HG02943 (cell line): ENCODE results near the gene RPL18A.

ENCODE experiments used
- ATAC-seq: cut with Tn5 transposase; IDR thresholded peaks from one replicate; pipeline ENCODE4 v1.9.1; 2021; ENCODE audit warnings: mild to moderate bottlenecking, low read depth, moderate library complexity; ENCODE audit not compliant: unreplicated experiment

Gene RPL18A

DNA sequence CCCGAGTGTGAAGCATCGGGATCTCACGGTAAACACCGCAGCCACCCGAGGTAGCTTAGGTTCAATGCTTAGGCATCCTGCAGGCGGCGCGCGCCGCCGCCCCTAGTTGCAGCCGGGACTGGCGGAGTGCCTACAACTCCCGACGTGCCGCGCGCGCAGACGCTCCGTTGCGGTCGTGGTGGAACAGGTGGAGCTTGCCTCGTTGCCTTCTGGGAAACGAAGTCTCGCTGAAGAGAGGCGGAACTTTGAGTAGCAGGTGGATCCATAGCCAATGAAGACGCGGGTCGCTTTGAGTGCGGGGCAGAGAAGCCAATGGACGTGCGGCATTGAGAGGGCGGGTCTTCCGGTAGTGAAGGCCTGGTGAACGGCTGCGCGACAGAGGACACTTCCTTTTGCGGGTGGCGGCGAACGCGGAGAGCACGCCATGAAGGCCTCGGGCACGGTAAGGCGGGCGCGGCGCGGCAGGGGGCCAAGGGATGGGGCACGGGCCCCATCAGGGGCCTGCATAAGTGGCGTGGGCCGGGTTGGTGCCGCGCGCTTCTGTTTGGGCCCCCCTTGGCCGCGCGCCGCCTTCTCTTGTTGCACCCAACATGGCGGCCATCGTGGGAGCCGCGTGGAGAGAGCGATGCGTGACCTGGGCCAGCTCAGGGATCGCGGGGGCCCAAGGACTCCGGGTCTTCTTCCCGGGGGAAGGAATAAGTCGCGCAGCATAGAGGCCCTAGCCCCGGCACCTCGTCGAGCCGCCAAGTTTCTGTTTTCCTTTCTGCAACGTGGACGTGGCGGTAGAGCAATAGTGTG, at the start of gene RPL18A:
Gene RPL18A, plus strand, starts transcription at position 378 of the 798 bp plus-strand sequence. Its CDS starts 47 bp downstream, at position 425.
- ATAC-seq, result peak; percentile 86

DNA sequence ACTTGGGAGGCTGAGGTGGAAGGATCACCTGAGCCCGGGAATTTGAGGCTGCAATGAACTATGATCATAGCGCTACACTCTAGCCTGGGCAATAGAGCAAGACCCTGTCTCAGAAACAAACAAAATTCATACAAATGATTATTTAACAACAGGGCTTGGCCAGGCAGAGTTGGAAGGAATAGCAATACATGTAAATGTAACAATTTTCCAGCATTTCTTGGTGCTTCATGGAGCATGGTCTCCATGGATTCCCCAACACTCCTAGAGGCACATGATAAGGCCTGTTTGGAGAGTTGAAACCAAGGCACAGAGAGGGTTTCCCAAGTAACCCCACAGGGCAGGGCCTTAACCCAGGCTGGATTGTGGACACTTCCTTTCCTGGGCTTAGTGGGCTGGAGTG, 48.6 kb upstream of the RPL18A start:
- ATAC-seq, result no peak

DNA sequence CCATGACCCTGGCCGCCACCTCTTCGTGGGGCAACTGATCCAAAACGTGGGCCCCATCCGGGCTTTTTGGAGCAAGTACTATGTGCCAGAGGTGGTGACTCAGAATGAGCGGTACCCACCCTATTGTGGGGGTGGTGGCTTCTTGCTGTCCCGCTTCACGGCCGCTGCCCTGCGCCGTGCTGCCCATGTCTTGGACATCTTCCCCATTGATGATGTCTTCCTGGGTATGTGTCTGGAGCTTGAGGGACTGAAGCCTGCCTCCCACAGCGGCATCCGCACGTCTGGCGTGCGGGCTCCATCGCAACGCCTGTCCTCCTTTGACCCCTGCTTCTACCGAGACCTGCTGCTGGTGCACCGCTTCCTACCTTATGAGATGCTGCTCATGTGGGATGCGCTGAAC, 48.0 kb upstream of the RPL18A start:
- ATAC-seq, result no peak

DNA sequence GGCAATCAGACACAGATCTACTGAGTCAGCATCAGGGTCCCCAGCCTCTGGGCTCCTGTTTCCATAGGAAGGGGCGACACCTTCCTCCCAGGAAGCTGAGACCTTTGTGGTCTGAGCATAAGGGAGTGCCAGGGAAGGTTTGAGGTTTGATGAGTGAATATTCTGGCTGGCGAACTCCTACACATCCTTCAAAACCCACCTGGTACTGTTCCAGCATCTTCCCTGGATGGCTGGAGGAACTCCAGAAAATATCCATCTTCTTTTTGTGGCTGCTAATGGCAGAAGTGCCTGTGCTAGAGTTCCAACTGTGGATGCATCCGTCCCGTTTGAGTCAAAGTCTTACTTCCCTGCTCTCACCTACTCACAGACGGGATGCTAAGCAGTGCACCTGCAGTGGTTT, 47.6 kb upstream of the RPL18A start:
- no peak for ATAC-seq

DNA sequence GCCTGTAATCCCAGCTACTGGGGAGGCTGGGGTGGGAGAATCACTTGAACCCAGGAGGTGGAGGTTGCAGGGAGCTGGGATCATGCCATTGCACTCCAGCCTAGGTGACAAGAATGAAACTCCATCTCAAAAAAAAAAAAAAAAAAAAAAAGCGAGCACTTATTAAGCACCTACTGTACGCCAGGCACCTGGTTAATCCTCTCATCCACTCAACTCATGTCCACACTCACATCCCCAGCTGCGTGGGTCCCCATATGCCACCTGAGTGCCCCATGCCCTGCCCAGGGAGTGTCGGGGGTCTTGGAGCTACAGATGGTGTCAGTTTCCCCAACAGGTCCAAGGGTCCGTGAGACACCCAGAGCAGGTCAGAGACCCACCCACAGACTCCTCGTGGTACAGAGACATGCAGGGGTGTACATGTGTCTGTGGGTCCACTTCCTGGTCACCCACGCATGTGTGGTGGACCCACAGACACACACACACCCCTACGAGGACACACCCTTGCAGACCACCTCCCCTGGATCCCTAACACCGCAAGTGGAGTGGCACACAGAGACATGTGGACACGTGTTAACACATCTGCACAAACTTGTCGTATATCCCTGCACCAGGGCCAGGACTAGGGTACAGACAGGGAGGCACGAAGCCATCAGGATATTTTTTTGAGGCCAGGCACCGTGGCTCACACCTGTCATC, 41.9 kb upstream of the RPL18A start:
- no peak for ATAC-seq

DNA sequence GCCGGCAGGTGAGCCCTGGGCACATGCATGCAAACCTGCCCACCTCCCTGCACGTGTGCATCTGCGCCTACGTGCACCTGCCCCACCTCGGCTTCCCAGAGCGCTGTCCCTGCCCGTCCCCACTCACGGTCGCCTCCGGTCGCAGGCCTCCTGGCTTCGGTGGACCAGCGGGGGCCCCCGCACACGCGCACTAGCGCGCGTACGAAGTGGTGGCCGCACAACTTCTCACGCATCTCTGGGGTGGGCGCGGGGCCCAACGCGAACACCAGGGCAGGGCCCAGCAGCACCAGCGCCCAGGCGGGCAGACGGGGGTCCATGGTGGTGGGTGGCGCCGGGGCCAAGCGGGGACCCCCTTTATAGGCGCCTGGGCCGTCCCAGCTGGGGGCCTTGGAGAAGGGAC, 38.5 kb upstream of the RPL18A start, which contains the start of gene INSL3:
Gene INSL3, minus strand, starts transcription at position 330 of the 400 bp plus-strand sequence. Its CDS starts 13 bp downstream, at position 317.
- no peak for ATAC-seq

DNA sequence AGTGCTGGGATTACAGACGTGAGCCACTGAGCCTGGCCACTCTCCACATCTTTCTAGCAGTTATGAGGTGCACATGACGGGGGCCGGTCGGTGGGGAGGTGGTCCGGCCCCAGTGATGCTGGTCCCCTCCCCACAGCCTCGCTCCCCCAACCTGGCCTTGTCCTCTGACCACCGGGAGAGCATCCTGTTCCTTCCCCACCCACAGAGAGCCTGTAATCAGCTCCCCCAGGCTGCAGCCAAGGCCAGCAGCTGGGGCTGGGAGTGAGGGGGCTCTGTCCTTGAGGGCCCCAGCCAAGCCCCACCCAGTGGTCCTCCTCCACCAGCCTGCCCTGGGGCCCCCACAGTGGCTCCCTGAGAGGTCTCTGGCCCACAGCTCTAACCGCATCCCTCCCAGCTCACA, 35.4 kb upstream of the RPL18A start:
- ATAC-seq, result no peak

DNA sequence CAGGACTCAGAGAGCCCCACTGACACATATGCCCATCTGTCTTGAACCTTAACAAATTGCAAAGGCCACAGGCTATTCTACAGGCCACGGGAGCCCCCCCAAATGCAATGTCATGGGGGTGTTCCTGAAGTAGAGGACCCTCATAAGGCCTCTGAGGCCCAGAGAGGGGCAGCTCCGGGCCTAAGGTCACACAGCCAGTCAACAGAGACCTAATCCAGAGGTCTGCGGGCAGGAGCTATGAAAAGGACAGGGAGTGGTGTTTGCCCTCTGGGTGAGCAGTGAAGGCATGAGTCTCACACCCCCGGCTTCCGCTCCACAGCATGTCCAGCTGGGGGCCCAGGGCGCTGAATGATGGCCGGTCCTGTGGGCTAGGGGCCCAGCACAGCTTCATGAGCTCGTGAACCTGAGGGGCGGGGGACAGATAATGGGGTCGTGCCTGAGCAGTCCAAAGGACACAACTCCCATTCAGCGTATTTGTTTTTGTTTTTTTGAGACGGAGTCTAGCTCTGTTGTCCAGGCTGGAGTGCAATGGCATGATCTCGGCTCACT, 33.1 kb upstream of the RPL18A start:
- no peak for ATAC-seq

DNA sequence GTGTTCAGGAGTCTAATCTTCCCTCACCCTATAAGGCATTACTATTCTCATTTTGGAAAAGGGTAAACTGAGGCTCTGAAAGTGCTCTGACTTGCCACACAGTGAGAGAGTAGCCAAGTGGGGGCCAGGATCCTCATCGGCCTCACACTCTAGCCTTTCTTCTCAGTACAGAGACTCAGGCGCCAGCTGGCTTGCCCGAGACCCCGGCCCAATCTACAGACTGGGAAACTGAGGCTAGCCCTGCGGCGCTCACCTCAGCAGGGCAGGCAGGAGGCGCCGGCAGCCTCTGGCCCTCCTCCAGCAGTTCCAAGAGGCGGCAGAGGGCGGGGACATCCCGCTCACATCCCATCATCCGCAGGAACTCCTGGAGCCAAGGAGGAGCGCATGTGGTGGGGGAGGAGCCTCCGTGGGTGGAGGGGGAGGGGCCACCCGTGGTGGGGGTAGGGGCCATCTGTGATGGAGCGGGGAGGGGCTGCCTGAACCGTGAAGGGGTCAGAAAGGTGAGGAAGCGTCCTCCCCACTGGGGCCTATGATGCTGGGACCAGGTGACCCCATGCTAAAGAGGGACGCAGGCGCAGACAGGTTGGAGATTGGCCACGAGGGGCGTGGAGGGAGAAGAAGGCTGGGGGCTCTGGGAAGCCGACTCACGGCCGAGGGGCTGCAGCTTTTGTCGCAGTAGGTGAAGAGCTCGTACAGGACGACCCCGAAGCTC, 29.7 kb upstream of the RPL18A start:
- ATAC-seq, result no peak

DNA sequence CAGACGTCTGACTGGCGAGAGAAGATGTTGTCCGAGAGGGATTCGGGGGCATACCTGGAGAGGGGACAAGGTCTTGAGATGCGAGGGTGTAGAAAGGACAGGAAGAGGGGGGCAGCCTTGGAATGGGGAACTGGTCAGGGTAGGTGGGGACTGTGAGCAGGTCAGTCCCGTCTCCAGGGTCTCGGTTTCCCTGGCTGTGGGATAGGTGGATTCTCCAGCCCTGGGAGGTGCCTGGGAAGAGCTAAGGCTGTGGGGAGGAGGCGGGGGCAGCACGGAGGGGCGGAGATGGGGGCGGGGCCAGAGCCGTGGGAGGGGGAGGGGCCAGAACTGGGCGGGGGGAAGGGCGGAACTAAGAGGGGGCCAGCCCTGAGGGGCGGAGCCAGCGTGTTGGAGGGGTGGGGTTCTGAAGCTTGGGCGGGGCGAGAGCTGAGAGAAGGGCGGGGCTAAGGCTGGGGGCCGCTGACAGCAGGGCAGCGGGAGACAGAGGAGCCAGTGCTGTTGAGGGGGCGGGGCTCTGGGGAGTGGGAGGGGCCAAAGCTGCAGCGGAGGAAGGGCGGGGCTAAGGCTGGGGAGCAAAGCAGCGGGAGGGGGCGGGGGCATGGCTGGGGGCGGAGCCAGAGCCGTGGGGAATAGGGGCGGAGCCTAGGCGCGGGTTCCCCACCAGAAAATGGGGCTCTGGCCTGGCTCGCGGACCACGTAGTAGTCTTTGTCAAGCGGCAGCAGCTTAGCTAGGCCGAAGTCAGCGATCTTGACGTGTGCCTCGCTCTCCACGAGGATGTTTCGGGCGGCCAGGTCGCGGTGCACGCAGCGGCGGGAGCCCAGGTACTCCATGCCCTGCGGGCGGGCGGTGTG, 28.9 kb upstream of the RPL18A start:
- no peak for ATAC-seq

DNA sequence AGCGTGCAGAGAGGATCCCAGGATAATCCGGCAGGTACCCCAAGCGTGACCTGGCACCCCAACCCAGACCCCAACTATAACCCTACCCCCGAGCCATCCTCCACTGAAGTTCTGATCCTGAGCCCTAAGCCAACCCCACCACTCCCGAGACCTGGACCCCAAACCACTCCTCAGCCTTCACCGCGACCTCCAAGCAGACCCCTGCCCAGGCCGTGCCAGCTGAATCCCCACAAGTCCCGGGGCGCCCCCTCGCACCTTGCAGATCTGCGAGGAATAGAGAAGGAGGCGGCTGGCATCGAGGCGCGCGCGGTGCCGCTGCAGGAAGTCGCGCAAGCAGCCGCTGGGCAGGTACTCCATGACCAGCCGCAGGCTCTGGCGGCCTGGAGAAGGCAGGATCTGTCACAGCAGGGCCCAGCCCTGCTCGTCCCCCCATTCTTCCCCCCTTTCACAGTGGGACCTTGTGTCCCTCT, 28.3 kb upstream of the RPL18A start:
- no peak for ATAC-seq

DNA sequence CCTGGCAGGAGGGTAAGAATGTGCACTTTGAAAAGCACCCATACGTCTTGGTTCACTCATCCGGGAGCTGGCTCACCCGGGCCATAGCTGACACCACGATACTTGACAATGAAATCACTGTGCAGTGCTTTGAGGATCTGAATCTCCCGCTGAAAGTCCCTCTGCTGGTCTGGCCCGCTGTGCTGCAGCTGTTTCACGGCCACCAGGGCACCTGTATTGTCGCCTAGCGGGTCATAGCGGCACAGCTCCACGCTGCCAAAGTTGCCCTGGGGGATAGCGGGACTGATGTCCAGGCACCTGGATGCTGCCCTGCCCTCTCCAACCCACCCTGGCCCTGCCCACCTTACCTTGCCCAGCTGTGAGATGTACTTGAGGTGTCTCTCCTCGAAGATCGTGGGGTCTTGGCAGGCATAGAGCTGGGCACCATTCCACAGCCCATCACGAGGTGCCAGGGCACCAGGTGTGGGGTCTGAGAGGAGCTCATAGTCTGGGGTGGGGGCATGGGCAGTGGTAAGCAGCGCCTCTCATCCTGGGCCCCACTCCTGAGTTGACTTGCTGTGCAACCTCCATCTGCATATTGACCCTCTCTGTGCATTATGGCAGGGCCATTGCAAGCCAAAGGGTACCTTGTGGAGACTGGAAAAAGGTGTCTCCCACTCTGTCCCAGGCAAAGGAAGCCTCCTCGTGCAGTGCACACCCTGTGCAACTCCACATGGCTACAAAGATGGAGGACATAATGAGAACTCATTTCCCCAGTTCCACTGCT, 27.1 kb upstream of the RPL18A start:
- ATAC-seq, result no peak

DNA sequence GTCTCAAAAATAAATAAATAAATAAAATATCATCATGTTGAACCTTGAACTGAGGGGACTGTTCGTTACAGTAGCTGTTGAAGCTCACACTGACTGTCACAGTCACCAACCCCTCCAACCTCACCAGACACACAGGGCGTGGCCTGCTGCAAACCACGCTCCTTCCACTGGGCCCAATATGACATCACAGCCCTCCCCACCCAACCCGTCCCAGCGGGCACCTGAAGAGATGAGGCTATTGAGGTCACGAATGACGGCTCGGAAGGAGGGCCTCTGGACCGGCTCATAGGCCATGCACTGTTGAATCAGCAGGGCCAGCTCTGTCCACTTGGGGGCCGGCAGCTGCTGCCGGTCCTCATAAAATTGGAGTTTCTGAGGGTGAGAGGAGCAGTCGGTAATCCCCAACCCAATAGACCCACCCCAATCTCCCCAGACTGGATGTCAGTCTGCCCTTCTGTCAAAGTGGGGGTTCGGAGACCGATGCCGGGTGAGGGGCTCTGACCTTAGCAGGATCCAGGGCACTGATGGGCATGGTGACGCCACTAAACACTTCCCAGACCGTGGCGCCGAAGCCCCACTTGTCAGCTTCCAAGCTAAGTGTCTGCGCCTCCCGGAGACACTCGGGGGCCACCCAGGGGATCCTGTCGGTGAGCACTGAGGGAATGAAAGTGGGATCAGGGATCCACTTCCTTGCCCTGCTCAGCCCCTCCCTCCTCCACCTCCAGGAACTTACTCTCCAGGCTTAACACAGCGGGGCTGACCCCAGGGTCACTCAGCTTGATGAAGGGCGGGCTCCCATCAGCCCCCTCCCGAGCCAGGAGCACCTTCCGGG, 25.1 kb upstream of the RPL18A start:
- no peak for ATAC-seq

DNA sequence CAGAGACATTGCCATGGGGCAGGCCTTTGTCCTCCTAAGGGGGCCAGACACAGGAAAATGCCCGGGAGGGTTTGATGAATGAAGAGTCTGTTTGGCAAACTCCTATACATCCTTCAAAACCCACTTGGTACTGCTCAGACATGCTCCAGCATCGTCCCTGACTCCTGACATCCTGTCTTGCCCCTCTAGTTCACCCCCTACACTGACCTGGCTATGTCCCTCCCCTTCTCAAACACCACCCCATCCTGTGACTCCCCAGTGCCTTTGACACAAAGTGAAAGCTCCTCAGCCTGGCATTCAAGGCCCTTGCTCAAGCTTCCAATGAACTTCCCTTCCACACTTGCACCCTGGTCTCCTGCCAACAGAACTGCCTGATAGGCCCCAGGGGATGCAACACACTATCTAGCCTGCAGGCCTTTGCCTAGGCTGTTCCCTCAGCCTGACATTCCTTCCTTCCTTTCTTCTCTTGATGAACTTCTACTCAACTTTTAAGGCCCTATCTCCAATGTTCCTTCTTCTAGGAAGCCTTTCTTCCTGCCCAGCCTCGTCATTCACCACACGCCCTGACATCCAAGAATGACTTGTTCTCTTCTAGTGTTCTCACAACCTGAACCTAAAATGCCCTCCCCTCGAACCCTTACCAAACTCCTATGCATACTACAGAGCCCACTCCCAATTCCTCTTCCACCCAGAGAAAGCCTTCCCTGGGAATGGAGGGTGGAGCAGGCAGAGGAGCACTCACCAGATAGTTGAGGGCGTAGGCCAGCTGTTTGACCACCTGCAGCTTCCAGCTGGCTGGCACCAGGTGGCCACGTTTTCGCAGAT, 24.3 kb upstream of the RPL18A start:
- ATAC-seq, result no peak

DNA sequence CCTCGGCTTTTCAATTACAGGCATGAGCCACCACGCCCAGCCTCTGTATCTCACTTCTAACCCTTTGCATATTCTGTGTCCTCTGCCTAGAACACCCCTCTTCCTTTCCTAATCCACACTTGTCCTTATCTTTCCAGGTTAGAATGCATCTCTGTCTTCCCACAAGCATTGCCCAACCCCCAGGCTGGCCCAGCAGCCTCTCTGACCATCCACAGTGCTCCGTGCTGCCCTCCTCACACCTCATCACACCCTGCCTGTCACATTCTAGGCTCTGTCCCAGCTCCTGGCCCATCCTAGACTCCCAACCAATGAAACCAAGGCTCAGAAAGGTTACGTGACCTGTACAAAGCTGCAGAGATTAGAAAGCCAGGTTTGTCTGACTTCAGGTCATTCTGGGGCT, 23.2 kb upstream of the RPL18A start:
- ATAC-seq, result no peak

DNA sequence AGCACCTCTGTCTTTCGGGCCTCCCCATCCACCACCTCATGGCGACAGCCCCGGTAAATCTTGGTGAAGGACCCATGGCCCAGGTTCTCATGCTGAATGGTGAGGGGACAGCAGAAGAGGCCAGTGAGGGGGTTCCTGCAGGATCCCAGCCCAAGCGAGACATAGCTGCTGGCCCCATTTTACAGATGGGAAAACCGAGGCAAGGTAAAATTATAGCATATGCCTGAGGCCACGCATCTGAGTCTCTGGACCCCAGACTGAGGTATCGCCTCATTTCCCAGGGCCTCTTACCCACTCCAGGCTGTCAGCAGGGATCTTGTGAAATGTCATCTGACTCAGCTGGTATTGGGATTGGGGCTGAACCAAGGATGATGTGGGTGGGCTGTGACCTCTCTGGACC, 21.7 kb upstream of the RPL18A start:
- ATAC-seq, result no peak

DNA sequence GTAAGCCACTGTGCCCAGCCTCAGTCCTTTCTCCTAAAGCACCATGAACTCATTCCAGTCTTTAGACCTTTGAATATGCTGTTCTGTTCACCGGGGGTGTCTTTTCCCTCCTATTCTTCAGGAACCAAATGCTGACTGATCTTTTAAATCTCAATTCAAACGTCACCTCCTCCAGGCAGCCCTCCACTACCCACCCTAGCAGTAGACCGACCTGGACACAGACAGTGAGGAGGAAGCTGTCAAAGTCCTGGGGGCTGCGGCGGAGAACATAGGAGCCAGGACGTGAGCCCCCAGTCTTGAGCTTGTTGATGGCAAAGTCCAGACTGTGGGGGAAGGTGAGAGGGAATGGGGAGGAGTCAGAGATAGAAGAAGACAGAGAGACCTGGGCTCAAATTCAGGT, 19.7 kb upstream of the RPL18A start:
- ATAC-seq, result no peak
